Measurements from ENCODE around the gene INCA1. TPM values are rescaled to one million over a fixed set of nuclear protein-coding genes. Genes with fewer than 3 reads are reported as not detected.

Gene INCA1
- total and polyA plus RNA-seq, 2 of the 8 experiments (the other 6 are each of a cell fraction or from before 2014, with no cell fraction given) = 0.89 to 1.4 TPM

DNA sequence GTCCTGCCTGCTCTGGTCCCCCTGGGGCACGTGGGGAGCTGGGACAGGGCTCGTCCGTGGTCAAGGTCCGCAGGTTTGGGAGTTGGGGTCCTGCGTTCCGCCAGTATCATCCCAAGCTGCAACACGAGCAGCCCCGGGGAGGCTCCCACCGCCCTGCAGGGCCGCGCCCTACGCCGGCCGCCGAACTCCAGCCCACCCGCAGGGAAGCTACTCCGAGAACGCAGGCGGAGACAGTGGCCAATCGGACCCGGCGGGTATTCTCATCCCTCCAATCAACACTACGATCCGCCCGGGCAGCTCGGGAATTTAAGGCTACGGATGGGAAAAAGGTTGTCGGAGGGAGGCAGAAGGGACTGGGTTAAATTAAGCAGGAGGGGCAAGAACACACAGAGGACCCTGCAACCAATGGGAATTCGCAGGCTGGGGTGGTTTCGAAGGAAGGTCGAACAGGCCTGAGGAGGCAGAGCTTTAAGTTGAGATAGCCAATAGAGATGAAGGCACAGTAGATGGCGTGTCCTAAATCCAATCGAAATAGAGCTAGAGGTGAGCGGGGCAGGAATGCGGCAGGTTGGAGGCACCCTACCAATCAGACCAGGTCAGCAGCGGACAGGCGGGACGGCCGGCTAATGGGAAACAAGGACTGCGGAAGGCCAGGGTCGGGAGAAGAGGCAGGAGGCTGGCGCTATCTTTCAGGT, 30.3 kb downstream of the INCA1 start (continued):
- TF ChIP-seq CTBP2 (IDR thresholded peaks at IDR 0.05; ENCODE audit: borderline replicate concordance, insufficient read depth, insufficient read length, low read length) = no peak
- TF ChIP-seq SP2 (IDR thresholded peaks at IDR 0.05; ENCODE audit: low read length) = peak; percentile 97
- peak; percentile 58 for TF ChIP-seq KDM4A (IDR thresholded peaks at IDR 0.05; ENCODE audit: low read depth, low read length, severe bottlenecking)
- peak; percentile 97 for TF ChIP-seq TEAD4 (IDR thresholded peaks at IDR 0.05; ENCODE audit: low read depth, low read length)
- TF ChIP-seq SIN3A (conservative IDR thresholded peaks at IDR 0.05 in 1 of 2, IDR thresholded peaks at IDR 0.05 in 1 of 2; ENCODE audit: low read depth in 1 of 2, low read length in 2 of 2) = no peak
- TF ChIP-seq POLR2A (IDR thresholded peaks at IDR 0.05; ENCODE audit: control extremely low read depth in 1 of 2, low read depth in 2 of 2, low read length in 2 of 2) = no peak
- TF ChIP-seq E2F6 (IDR thresholded peaks at IDR 0.05) = peak; percentile 91
- TF ChIP-seq KDM1A (IDR thresholded peaks at IDR 0.05; ENCODE audit: borderline replicate concordance, low read length) = peak; percentile 38; the same call in 1 of the 2 replicates
- no peak for TF ChIP-seq SIX5 (IDR thresholded peaks at IDR 0.05; ENCODE audit: low read depth, low read length)
- TF ChIP-seq FOSL1 (IDR thresholded peaks at IDR 0.05; ENCODE audit: insufficient read depth, low read depth, low read length) = no peak
- TF ChIP-seq JUN (IDR thresholded peaks at IDR 0.05; ENCODE audit: low read depth, low read length) = no peak
- peak; percentile 50; the same call in 1 of the 2 replicates for TF ChIP-seq PHF8 (conservative IDR thresholded peaks at IDR 0.05; ENCODE audit: low read depth, low read length)

Data from H1 (cell line).